Fibroblast of villous mesenchyme (primary cell): ENCODE data around the gene RAC2. TPM values are rescaled to one million over a fixed set of nuclear protein-coding genes. Genes with fewer than 3 reads are reported as not detected.

Experiments
- DNase-seq: peaks from one replicate; pipeline ENCODE4 v3.0.0-alpha.2; 2010; ENCODE audit warnings: low read depth
- H3K4me3 ChIP-seq: 2 replicates; pipeline ENCODE4 v1.5.1; 2011; ENCODE audit warnings: low read depth, mild to moderate bottlenecking, low read length
- CTCF ChIP-seq: IDR thresholded peaks from 2 replicates; pipeline ENCODE4 v1.5.1; 2012; ENCODE audit warnings: low read depth, mild to moderate bottlenecking, low read length; ENCODE audit not compliant: insufficient read depth
- total RNA-seq: library from RNA; depleted of rRNA; stranded (reverse); fragments of >200 nt; gene quantifications from 2 replicates; pipeline ENCODE4 v1.2.3, GENCODE V29; 2012

The RAC2 gene
- total RNA-seq, 1 donor = 11.2 TPM

GRCh38 chr22:37208401-37209139 is 35.5 kb downstream of the RAC2 start:
- no peak for TF ChIP-seq CTCF
- DNase-seq = no peak
- no peak overlapping the region for H3K4me3 ChIP-seq

GRCh38 chr22:37207981-37208380 is 36.1 kb downstream of the RAC2 start:
- TF ChIP-seq CTCF = no peak
- no peak overlapping the region for H3K4me3 ChIP-seq
- DNase-seq = no peak

GRCh38 chr22:37206841-37207821 is 36.9 kb downstream of the RAC2 start:
- DNase-seq = no peak
- TF ChIP-seq CTCF = no peak
- H3K4me3 ChIP-seq = no peak overlapping the region

GRCh38 chr22:37206118-37206840 is 37.8 kb downstream of the RAC2 start:
- DNase-seq = no peak
- H3K4me3 ChIP-seq = no peak overlapping the region
- TF ChIP-seq CTCF = no peak

- no peak overlapping the region for H3K4me3 ChIP-seq
- TF ChIP-seq CTCF = no peak
- no peak for DNase-seq
These were observed 39.0 kb downstream of the RAC2 start for GRCh38 chr22:37205046-37205445.

- no peak overlapping the region for H3K4me3 ChIP-seq
- no peak for DNase-seq
- no peak for TF ChIP-seq CTCF
These were observed 39.9 kb downstream of the RAC2 start for GRCh38 chr22:37204045-37204655.
